Neuronal stem cell (in vitro differentiated cells): ENCODE data around the gene CRBN.

Source experiments
- DNase-seq: peaks from one replicate; pipeline ENCODE4 v3.0.0-alpha.2; 2013; ENCODE audit warnings: low spot score
- H2AFZ ChIP-seq: one replicate; pipeline ENCODE4 v1.6.1; 2013; ENCODE audit warnings: mild to moderate bottlenecking, low read length, inconsistent platforms
- H2AK5ac ChIP-seq: 2 replicates; pipeline ENCODE4 v1.6.1; 2013; ENCODE audit warnings: low read depth, mild to moderate bottlenecking, inconsistent platforms, low read length, moderate library complexity, mixed read lengths
- H2BK120ac ChIP-seq: 2 replicates; pipeline ENCODE4 v1.6.1; 2013; ENCODE audit warnings: low read depth, mild to moderate bottlenecking, inconsistent platforms, low read length, moderate library complexity, mixed read lengths
- H2BK12ac ChIP-seq: one replicate; pipeline ENCODE4 v1.6.1; 2013; ENCODE audit warnings: low read length, inconsistent platforms
- H2BK15ac ChIP-seq: 2 replicates; pipeline ENCODE4 v1.6.1; 2013; ENCODE audit warnings: mild to moderate bottlenecking, low read length, inconsistent platforms, mixed read lengths
- H2BK5ac ChIP-seq: one replicate; pipeline ENCODE4 v1.6.1; 2013; ENCODE audit warnings: inconsistent platforms, mild to moderate bottlenecking, low read length, moderate library complexity
- H3K14ac ChIP-seq: one replicate; pipeline ENCODE4 v1.6.1; 2013; ENCODE audit warnings: low read length, inconsistent platforms
- H3K18ac ChIP-seq: 2 replicates; pipeline ENCODE4 v1.6.1; 2013; ENCODE audit warnings: low read length, inconsistent platforms
- H3K23ac ChIP-seq: 2 replicates; pipeline ENCODE4 v1.6.1; 2013; ENCODE audit warnings: low read depth, mild to moderate bottlenecking, mixed read lengths, low read length, inconsistent platforms; ENCODE audit not compliant: poor library complexity
- H3K27ac ChIP-seq: replicated peaks from 3 replicates; pipeline ENCODE4 v1.5.1; 2013; ENCODE audit warnings: low read length, inconsistent platforms
- H3K27me3 ChIP-seq, 3 experiments: 2 replicates each; pipeline ENCODE4 v1.6.1; 2013; ENCODE audit warnings: low read length in 3 of 3, mild to moderate bottlenecking in 2 of 3, inconsistent platforms in 1 of 3, low read depth in 1 of 3, mixed read lengths in 1 of 3, moderate library complexity in 1 of 3; ENCODE audit not compliant: control insufficient read depth in 3 of 3, insufficient read depth in 3 of 3
- H3K36me3 ChIP-seq, 2 donors: replicated peaks in 1 of 2; 2 replicates each; pipeline ENCODE4 v1.6.1; 2013; ENCODE audit warnings: low read length in 2 of 2; ENCODE audit not compliant: control insufficient read depth in 2 of 2, insufficient read depth in 2 of 2
- H3K4ac ChIP-seq: 2 replicates; pipeline ENCODE4 v1.6.1; 2013; ENCODE audit warnings: inconsistent platforms, mild to moderate bottlenecking, low read length, moderate library complexity
- H3K4me1 ChIP-seq, 2 donors: 1 replicate in 1 of 2; 2 replicates in 1 of 2; pipeline ENCODE4 v1.6.1; 2013; ENCODE audit warnings: low read length in 2 of 2, low read depth in 1 of 2; ENCODE audit not compliant: control insufficient read depth in 2 of 2, insufficient read depth in 1 of 2
- H3K4me2 ChIP-seq: one replicate; pipeline ENCODE4 v1.6.1; 2013; ENCODE audit warnings: mild to moderate bottlenecking, low read length, inconsistent platforms; ENCODE audit not compliant: insufficient read depth, poor library complexity, severe bottlenecking
- H3K4me3 ChIP-seq, 2 donors: 2 replicates each; pipeline ENCODE4 v1.5.1; 2013; ENCODE audit warnings: low read length in 2 of 2, mild to moderate bottlenecking in 2 of 2, inconsistent platforms in 1 of 2, moderate library complexity in 1 of 2
- H3K79me1 ChIP-seq: one replicate; pipeline ENCODE4 v1.6.1; 2013; ENCODE audit warnings: low read depth, mild to moderate bottlenecking, inconsistent platforms, low read length, moderate library complexity
- H3K9ac ChIP-seq: one replicate; pipeline ENCODE4 v1.6.1; 2013; ENCODE audit warnings: mild to moderate bottlenecking, low read depth, low read length, inconsistent platforms; ENCODE audit not compliant: poor library complexity
- H3K9me3 ChIP-seq, 2 donors: replicated peaks in 1 of 2; 2 replicates each; pipeline versions ENCODE3 to v1.6.1; 2013; ENCODE audit warnings: low read length in 2 of 2, mild to moderate bottlenecking in 2 of 2, inconsistent platforms in 1 of 2, low read depth in 1 of 2, mixed read lengths in 1 of 2, moderate library complexity in 1 of 2; ENCODE audit not compliant: control insufficient read depth in 2 of 2, insufficient read depth in 1 of 2
- H4K8ac ChIP-seq: one replicate; pipeline ENCODE4 v1.6.1; 2013; ENCODE audit warnings: low read depth, mild to moderate bottlenecking, inconsistent platforms, low read length, moderate library complexity
- H4K91ac ChIP-seq: one replicate; pipeline ENCODE4 v1.6.1; 2013; ENCODE audit warnings: low read length, low read depth, mild to moderate bottlenecking, inconsistent platforms; ENCODE audit not compliant: poor library complexity
- WGBS, 2 donors: extraction: QIAGEN DNeasy Blood & Tissue Kit; methylation state at CpG; one replicate each; pipeline ENCODE4 v1.1.7; 2013; ENCODE audit warnings: missing lambda C conversion rate in 2 of 2, mixed read lengths in 1 of 2; ENCODE audit not compliant: insufficient read length in 2 of 2, insufficient replicate concordance in 1 of 2; ENCODE audit errors: extremely low coverage in 2 of 2; 5-methylcytosine and 5-hydroxymethylcytosine counted together

CRBN gene

DNA sequence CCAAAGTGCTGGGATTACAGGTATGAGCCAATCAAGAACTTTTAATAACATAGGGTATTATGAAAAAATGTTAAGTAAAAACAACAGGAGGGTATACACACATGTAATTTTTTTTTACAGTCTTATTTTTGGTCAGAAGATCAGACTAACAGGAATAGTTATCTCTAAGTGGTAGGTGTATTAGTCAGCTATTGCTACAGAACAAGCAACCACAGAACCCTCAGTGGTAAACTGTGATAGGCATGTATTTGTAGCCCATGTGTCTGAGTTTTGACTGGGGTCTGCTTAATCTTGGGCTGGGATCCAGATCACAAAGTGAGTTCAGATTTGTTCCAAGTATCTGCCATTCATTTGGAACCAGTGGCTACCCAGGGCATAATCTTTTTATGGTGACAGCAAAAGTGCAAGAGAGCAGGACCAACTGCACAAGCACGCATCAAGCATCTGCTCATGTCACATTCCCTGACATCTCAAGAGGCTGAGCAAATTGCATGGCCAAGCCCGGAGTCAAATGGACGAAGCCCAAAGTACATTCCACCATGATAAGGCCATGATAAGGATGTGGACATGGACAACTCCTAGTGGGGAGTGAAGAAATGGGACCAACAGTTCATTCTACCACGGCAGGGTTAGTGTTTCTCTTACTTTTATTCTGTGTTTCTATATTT, 66.3 kb downstream of the CRBN start:
- Histone ChIP-seq H4K91ac (no peak overlapping the region), H3K9ac (no peak overlapping the region), H3K27me3 (peaks cover 0 to 3% (median 0%) of the 10 kb centered on the region in 3 experiments), H4K8ac (no peak overlapping the region), H2AFZ (no peak overlapping the region), H2BK5ac (no peak overlapping the region), H2BK12ac (no peak overlapping the region), H3K14ac (no peak overlapping the region), H3K4me2 (no peak overlapping the region), H3K36me3 (no peaks in the 10 kb centered on the region), H3K4me3 (peak overlapping the region in 1 of 2 donors; percentile 58), H3K4ac (no peak overlapping the region), H3K27ac (no peak overlapping the region), H2AK5ac (no peak overlapping the region), H3K18ac (no peak overlapping the region), H2BK15ac (no peak overlapping the region), H2BK120ac (no peak overlapping the region), H3K79me1 (peaks cover 2% of the 10 kb centered on the region), H3K23ac (no peak overlapping the region), H3K9me3 (no peaks in the 10 kb centered on the region), H3K4me1 (no peaks in the 10 kb centered on the region)
- no peak for DNase-seq
- no CpG with 5 or more reads among the region's 4 CpGs for whole genome bisulfite sequencing, 2 donors

DNA sequence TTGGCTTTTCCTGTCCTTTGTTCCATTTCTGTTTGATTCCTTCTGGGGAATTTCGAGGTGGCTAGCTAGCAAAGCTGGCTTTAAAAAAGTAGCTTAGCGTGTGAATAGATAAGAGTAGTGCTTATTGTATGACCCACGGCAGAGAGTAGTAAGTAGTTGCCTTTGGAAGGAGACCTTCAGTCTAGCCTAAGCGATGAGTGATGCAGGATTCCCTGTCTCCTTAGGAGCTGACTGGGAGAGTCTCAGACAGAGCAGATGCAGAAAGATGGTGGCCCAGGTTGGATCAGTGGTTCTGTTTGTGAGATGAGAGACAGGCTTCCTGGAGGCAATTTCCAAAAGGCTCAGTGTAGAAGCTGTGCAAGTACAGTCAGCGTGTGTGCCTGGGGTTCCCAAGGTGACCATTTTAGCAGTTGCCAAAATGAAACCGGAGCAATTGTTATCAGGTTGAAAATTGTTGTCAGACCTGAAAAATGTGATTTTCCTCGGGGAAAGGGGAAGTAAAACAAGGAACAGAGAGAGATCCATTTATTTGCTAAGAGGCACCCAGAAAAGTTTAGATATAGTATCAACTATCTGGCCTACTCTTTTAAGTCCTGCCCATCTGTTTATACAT, 68.6 kb downstream of the CRBN start:
- WGBS, 2 donors, result no CpG with 5 or more reads among the region's 7 CpGs
- no peak overlapping the region for H3K27ac ChIP-seq
- H2BK120ac ChIP-seq, result no peak overlapping the region
- no peak overlapping the region for H3K14ac ChIP-seq
- DNase-seq, result no peak
- no peak overlapping the region for H3K9ac ChIP-seq
- H4K91ac ChIP-seq, result no peak overlapping the region
- H3K79me1 ChIP-seq, result peaks cover 2% of the 10 kb centered on the region
- no peak overlapping the region for H3K4me2 ChIP-seq
- no peak overlapping the region for H2BK12ac ChIP-seq
- H2BK15ac ChIP-seq, result no peak overlapping the region
- peaks cover 0 to 3% (median 0%) of the 10 kb centered on the region in 3 experiments for H3K27me3 ChIP-seq
- no peak overlapping the region for H2AK5ac ChIP-seq
- H3K9me3 ChIP-seq, result no peaks in the 10 kb centered on the region
- H3K36me3 ChIP-seq, result no peaks in the 10 kb centered on the region
- no peak overlapping the region for H3K4ac ChIP-seq
- H3K4me1 ChIP-seq, result no peaks in the 10 kb centered on the region
- peak overlapping the region; percentile 63 for H2AFZ ChIP-seq
- no peak overlapping the region for H3K18ac ChIP-seq
- no peak overlapping the region for H3K4me3 ChIP-seq
- no peak overlapping the region for H4K8ac ChIP-seq
- no peak overlapping the region for H3K23ac ChIP-seq
- no peak overlapping the region for H2BK5ac ChIP-seq

DNA sequence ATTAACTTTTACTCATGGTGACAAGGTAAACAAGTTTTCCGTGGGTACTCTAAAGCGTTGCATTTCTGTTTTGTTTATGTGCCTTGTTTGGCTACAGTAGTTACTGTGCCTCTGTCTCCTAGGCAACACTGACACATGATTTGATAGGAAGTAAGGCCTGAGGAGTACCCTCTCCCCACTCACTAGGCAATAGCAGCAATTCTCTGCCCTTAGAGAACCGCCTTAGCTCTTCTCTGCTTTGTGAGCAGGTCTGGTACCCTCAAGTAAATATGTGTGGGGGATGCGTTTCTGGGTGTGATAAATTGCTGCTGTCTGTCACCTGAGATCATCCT, 69.2 kb downstream of the CRBN start, which contains the start of gene IL5RA:
Gene IL5RA (minus strand): TSS at position 76 of the 332 bp plus-strand sequence. CDS start 5,390 bp downstream, outside the sequence.
- no CpG with 5 or more reads among the region's 4 CpGs for WGBS, 2 donors
- Histone ChIP-seq H2AFZ (peak within 1 kb of the TSS; percentile 63), H2BK120ac (no peak within 1 kb of the TSS), H3K9ac (no peak within 1 kb of the TSS), H3K4me2 (no peak within 1 kb of the TSS), H3K27me3 (peaks cover 0 to 3% (median 0%) of the 10 kb centered on the region in 3 experiments), H2AK5ac (no peak within 1 kb of the TSS), H4K8ac (no peak within 1 kb of the TSS), H3K18ac (no peak within 1 kb of the TSS), H3K27ac (no peak within 1 kb of the TSS), H3K9me3 (no peaks in the 10 kb centered on the region), H2BK12ac (no peak within 1 kb of the TSS), H3K4me1 (no peaks in the 10 kb centered on the region), H3K79me1 (peaks cover 2% of the 10 kb centered on the region), H3K14ac (no peak within 1 kb of the TSS), H3K23ac (no peak within 1 kb of the TSS), H2BK5ac (no peak within 1 kb of the TSS), H3K4ac (no peak within 1 kb of the TSS), H4K91ac (no peak within 1 kb of the TSS), H3K4me3 (no peak within 1 kb of the TSS), H3K36me3 (no peaks in the 10 kb centered on the region), H2BK15ac (no peak within 1 kb of the TSS)
- no peak for DNase-seq

DNA sequence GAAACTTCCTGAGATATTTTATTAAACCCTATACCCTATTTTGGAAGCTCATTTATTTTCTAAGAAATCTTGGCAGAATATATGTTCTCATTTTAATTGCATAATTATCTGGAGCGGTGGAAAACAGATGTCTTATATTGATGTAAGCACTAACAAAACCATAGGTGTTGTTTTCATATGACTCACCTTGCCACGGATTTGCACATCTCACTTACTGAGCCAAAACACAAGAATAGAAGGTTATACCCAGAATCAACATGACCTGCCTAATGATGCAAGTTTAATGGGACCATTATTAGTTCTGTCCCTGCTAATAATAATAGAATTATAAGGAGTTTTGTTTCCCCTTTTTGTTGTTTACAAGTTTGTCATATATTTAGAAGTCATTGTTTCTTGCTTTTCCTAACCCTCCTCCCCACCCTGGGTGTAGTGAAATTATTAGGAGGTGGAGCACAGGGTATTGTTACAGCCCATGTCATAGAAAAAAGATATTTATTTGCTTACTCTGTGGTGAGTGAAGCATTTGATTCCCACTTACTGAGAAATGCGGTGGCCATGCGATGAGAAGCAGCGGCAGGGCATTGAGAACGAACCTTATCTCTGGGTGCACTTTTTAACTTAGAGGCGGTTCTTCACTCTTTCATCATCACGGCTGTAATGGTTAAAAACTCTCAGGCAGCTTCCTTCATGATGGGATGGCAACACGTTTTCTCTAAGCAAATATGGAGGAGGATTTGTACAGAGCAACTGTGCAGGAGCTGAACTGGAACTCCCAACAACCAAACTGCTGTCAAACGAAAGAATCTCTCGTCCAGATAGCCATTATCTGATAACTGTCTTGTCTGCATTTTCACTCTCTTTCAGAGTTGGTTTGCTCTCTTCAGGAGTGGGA, 69.8 kb downstream of the CRBN start:
- no CpG with 5 or more reads among the region's 11 CpGs for WGBS, 2 donors
- no peak overlapping the region for H2AK5ac ChIP-seq

More for the DNA sequence above, 69.8 kb downstream of the CRBN start:
- Histone ChIP-seq H2AFZ (peak overlapping the region; percentile 63), H2BK12ac (no peak overlapping the region), H3K23ac (no peak overlapping the region), H3K27me3 (peaks cover 0 to 3% (median 0%) of the 10 kb centered on the region in 3 experiments), H3K79me1 (peaks cover 2% of the 10 kb centered on the region), H2BK15ac (no peak overlapping the region), H3K9ac (no peak overlapping the region), H3K4me3 (no peak overlapping the region), H3K36me3 (no peaks in the 10 kb centered on the region), H3K9me3 (no peaks in the 10 kb centered on the region), H4K91ac (no peak overlapping the region), H3K14ac (no peak overlapping the region), H4K8ac (no peak overlapping the region), H3K4me1 (no peaks in the 10 kb centered on the region), H3K18ac (no peak overlapping the region), H3K4ac (no peak overlapping the region), H3K27ac (no peak overlapping the region), H2BK120ac (no peak overlapping the region), H3K4me2 (no peak overlapping the region), H2BK5ac (no peak overlapping the region)
- DNase-seq, result no peak
